Measurements from ENCODE around the gene RRM2.

RRM2 gene

DNA sequence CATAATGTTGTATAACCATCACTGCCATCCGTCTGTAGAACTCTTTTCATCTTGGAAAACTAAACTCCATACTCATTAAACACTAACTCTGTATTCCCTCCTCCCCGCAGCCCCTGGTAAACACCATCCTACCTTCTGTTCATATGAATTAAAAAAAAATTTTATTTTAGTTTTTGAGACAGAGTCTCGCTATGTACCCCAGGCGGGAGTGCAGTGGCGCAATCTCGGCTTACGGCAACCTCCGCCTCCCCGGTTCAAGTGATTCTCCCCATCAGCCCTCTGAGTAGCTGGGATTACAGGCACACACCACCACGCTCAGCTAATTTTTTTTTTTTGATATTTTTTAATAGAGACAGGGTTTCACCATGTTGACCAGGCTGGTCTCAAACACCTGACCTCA lies 52.9 kb downstream of the RRM2 start:
- DNase-seq: no peak

DNA sequence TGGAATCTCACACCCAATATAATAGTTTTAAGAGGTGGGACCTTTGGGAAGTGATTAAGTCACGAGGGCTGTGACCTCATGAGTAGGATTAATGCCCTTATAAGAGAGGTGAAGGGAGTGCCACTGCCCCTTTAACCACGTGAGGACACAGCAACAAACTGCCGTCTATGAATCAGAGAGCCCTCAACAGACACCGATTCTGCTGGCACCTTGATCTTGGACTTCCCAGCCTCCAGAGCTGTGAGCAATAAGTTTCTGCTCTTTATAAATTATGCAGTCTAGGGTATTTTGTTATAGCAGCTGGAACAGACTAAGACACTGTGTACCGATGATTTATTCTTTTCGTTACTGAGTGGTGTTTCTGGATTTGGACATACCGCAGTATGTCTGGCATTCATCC lies 56.2 kb downstream of the RRM2 start:
- DNase-seq: no peak

DNA sequence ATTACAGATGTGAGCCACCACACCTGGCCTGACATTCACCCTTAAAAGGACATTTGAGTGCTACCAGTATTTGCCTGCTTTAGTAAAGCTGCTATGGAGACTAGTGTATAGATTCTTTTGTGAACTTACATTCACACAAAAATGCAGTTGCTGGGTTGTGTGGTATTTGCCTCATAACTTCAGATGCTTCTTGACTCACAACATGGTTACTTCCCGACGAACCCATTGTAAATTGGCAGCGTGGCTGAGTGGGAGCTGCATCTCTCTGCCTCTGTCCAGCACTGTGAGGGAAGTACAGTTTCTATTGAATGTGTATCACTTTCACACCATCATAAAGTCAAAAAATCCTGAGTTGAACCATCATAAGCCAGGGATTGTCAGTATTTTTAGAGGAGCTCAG lies 56.9 kb downstream of the RRM2 start:
- DNase-seq: no peak

DNA sequence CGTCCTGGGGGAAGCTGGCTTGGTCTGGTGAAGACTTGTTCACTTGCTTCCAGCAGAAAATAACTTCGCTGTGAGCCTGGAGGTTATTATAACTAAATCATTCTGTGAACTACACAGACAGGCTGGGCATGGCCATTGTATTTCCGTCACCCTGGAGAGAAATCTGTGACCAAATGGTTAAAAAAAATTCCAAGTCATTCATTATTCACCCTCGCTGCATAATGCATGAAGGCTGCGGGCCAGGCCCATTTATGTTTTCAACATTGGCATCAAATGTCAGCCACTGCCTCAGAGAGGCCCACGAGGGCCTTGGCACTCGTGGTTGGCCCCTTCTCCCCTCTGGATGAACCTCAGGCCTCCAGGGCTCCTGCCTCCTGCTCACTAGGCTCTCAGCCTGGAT lies 57.7 kb downstream of the RRM2 start:
- DNase-seq: no peak

All from CD4-positive, alpha-beta T cell treated with Interferon gamma for 1 hour (primary cell).